ENCODE results near the gene NVL.
"Not testable (repeated sequence)": the region's sequence is repeated elsewhere in the genome, so short reads cannot be mapped to it uniquely, and the experiment has no call there.

NVL gene

DNA sequence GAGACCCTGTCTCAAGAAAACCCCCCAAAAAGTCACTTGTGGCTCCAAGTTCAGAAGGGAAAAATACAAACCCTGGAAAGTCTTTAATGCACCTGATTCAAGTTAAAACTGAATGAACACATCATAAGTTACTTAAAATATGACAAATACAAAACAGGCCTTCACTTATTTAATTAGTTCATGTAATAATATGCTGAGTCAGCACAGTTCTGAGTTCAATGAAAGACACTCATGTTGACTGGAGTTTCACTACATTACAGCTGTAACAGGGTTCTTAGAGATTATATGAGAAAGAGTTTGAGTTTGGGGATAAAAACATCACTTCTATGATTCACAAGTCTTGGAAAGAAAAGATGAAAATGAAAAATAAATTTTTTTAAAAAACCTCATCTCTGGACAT, 96.0 kb downstream of the NVL start:
- DNase-seq (ENCODE audit: low spot score) = no peak

DNA sequence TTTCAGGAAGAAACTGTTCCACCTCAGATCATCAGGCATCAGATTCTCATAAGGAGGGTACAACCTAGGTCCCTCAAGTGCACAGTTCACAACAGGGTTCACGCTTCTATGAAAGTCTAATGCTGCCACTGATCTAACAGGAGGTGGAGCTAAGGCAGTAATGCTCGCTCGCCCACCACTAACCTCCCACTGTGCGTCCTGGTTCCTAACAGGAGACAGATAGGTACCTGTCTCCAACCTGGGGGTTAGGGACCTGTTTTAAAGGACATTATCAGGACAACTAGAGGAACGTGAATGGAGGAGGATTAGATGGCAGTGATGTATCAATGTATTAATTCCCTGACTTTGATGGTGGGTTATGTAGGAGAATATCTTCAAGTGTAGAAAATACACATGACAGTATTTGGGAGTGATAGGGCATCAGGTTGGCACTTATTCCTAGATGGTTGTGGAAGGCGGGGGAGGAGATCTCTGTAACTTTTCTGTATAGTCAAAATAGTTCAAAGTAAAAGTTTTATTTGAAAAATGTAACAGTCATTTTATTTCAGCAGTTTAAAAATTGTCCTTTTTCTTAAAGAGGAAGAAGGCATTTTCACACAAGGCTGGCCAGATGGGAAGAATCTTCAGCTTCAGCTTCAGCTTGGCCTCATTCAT, 103.0 kb downstream of the NVL start:
- no peak for DNase-seq (ENCODE audit: low spot score)

DNA sequence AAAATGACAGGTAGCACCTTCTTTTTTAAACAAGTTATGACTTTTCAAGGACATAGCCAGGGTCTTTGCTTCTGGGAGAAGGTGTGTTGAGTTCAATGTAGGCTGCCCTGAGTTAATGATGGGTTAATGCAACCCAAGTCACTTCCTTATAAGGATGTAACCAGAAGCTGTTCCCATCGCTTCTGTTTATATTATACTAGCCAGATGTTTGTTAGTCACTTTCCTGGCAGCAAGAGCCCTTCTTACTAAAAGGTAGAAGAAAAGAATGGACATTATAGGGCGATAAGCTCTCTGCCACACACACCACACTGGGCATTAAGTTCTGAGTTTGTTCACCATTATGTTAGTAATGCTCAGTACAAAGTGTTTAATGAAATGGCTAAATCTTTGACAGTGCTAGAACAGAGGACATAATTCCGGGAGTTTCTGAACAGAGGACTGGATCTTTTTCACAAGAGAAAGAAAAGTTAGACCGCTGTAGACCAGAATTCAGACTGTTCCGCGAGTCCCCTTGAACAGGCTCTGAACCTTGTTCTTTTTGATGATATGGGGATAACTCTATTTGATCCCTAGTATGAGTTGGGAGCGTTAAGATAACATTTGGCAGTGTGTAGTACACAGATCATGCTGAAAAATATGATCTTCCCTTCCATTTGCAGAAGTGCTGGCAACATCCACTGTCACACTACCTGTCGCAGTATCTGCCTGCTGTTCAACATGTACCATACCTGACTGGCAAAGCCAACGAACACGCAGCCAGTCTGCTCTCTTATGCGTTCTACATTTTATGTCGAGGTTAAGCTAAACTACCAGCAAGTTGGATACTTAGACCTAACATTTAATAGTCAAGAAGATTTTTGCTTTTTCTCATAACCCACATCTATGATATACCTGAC, 105.9 kb downstream of the NVL start:
- no peak for DNase-seq (ENCODE audit: low spot score)

DNA sequence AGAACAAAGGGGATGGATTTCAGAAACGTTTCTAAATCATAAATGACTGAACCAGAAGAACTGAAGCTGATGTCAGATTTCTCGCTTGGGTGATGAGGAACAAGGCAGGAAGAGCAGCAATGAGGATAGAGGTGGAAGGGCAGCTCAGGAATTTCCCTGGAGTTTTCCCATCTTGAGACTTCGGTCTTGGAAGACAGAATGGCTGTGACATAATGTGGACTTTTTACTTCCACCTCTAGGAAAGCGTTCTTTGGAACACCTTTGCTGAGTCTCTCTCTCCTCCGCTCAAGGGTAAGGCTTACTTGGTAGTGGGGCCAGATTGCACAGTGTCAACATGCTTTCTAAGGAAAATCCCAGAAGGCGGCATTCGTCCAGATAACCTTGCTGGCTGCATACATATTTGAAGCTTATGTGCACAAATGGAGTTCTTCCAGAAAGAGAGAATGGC, 110.3 kb downstream of the NVL start:
- no peak for DNase-seq (ENCODE audit: low spot score)

DNA sequence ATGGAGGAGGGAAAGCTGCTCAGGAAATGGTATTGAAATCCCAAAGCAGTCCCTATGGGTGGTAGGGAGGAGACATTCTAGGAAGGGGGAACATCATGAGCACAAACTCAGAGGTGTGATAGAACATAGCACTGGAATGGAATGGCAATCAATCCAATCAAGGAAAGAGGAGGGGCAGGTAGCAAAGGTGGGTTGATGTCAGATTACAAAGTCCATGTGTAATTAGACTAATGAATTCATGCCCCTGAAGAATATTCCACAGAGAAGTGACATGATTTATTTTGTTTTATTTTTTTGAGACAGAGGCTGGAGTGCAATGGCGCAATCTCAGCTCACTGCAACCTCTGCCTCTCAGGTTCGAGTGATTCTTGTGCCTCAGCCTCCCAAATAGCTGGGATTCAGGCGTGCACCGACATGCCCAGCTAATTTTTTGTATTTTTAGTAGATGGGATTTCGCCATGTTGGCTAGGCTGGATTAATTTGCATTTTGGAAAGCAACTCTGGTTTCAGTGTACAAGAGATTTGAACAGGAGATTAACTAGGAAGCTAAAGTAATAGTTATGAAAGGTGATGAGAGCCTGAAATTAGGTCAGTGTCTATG, 110.9 kb downstream of the NVL start:
- no peak for DNase-seq (ENCODE audit: low spot score)

DNA sequence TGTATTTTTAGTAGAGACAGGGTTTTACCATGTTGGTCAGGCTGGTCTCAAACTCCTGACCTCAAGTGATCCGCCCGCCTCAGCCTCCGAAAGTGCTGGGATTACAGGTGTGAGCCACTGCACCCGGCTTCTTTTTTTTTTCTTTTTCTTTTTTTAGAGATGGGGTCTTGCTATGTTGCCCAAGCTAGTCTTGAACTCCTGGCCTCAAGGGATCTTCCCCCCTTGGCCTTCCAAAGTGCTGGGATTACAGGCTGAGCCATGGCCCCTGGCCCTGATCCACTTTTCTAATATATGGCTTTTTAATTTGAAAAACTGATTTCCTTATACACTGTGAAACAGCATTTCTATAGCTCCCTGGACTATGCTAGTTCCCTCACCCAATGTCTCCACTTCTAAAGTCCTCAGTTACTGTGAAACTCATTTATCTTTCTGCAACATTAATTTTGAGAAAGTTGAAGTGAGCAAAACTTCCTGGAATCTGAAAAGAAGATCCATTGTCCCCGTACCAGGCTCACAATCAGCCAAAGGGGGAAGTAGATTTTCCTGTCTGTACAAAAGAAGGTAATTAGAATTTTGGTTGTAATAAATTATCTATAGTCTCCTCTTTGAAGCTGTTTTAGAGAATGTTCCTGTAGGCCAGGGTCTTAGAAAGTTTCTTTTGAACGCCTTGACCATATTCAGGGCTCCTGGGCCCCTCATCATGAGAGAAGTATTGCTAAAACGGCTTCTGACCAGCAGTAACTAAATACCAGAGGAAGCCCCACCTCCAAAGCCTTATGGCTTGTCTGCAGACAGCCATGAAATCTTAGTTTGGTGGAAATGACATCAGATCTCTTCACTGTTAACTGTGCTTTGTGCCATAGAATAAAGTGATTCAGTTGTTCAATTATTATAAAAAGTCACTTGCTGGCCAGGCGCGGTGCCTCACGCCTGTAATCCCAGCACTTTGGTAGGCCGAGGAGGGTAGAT, 112.0 kb downstream of the NVL start:
- no peak for DNase-seq (ENCODE audit: low spot score)

DNA sequence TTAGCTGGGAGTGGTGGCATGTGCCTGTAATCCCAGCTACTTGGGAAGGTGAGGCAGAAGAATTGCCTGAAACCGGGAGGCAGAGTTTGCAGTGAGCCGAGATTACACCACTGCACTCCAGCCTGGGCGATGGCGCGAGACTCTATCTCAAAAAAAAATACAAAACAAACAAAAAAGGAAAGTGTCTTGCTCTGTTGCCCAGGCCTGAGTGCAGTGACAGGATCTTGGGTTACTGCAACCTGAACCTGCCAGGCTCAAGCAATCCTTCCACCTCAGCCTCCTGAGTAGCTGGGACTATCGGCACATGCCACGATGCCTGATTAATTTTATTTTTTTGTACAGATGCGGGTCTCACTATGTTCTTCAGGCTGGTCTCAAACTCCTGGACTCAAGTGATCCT, 113.6 kb downstream of the NVL start:
- DNase-seq (ENCODE audit: low spot score) = no peak

DNA sequence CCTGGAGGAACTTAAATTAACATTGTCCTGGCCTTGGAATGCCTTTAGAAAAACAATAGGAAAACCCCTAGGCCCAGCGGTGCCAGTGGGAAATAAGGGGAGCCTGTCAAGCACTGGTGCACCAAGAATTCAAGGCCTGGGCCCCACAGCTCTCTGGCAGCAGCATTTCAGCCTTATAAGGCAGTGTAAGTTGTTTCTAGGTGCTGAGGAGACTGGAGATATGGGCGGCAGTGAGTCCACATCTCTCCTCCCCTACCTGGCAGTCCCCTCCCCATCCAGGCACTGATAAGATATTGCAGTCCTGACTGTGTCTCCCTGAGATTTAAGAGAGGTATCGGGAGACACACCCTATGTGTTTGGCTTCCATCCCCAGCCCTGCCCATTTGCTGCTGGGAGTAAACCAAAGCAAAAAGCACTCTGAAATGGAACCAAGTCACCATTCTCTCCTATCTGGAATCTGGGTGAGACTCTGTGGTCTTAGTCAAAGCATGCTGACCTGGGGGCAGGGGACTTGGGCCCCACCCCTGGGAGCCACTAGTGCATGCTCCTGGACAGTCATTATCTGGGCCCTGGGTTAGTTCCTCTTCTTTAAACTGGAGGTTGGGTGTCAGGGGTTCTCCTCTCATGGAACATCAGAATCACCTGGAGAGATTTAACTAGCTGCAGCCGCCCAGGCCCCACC, 116.4 kb downstream of the NVL start:
- no peak for DNase-seq (ENCODE audit: low spot score)

DNA sequence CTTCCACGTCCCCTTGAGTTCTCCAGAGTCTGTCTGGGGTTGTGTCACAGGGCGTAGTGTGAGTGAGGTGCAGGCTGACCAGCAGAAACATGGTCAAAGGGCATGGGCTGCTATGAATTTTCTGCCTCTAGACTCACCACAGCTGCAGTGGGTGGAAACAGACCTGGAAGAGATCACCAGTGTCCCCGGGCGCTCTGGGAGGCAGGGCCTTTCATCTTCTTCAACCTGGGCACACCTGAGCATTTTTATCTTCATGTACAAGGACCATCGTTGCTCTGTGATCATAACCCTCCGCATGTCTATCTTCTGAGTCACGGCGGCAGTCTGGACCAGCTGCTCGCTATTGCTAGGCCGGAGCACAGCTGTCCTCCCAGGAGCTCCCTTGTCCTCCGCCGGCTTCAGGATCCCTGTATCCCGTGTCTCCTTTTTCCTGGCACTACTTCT, 117.3 kb downstream of the NVL start:
- no peak for DNase-seq (ENCODE audit: low spot score)

DNA sequence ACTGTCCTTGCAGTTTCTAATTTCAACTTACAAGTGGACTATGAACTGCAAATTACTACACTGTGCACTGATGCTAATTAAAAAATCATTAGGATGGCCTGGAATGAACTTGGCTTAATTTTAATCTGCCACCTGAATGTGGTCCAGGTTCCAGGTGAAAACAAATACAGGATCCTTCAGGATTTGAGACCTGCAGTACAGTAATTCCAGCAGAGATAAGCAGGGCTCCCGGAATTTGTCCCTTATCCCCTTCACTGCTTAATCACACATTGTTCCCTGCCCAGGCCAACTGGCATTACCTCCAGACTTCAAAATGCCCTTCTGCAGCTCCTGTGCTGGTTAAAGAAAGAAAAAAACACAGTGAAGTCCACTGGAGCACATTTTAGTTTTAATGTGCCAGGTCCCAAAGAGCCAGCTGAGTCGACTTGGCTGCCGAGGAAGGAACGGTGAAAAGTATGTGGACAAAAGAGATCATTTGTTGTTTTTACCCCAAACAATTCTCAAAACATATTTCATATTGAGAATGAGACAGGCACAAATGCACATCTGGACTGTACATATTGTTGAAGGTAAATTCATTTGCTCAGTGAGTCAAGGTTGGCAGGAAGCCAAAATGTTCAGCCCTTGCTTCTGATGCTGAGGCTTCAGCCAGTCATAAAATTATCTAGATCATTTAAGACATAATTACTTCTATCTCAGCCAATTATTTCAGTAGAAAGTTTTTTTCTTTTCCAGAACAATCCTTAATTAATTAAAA, 118.6 kb downstream of the NVL start:
- DNase-seq (ENCODE audit: low spot score) = peak; percentile 11

DNA sequence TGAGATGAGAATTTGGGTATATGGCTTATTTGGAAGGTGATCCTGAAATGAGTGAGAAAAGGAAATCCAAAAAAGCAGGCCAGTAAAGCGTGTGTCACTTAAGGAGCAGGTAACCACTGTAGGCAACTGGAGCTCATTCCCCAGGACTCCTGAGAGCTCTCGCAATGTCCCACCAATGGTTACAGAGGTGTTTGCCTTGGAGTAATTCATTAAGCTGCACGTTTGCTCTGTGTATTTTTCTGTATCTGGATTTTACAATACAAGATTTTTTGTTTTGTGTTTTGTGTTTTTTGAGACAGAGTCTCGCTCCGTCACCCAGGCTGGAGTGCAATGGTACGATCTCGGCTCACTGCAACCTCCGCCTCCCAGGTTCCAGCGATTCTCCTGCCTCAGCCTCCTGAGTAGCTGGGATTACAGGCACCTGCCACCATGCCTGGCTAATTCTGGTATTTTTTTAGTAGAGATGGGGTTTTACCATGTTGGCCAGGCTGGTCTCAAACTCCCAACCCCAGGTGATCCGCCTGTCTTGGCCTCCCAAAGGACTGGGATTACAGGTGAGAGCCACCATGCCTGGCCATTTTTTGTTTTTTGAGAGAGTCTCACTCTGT, 123.9 kb downstream of the NVL start:
- DNase-seq (ENCODE audit: low spot score) = not testable (repeated sequence)

DNA sequence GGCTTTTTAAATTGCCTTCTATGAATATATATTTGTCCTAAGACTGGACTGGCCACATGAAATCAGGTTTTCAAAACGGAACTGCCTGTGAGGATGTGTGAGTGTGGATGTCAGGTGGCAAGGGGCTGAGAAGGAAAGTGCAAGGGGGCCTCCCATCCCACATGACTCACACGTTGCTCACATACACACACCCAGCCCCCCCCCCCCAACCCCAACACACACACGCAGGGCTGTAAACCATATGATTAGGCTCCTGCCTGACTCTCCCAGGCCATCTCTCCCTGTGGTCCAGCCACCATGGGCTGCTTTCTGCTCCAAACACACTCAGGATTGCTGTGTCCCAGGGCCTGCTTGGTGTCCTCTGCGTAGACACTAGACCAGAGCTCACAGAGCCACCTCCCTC, 124.5 kb downstream of the NVL start:
- DNase-seq (ENCODE audit: low spot score) = peak; percentile 41

DNA sequence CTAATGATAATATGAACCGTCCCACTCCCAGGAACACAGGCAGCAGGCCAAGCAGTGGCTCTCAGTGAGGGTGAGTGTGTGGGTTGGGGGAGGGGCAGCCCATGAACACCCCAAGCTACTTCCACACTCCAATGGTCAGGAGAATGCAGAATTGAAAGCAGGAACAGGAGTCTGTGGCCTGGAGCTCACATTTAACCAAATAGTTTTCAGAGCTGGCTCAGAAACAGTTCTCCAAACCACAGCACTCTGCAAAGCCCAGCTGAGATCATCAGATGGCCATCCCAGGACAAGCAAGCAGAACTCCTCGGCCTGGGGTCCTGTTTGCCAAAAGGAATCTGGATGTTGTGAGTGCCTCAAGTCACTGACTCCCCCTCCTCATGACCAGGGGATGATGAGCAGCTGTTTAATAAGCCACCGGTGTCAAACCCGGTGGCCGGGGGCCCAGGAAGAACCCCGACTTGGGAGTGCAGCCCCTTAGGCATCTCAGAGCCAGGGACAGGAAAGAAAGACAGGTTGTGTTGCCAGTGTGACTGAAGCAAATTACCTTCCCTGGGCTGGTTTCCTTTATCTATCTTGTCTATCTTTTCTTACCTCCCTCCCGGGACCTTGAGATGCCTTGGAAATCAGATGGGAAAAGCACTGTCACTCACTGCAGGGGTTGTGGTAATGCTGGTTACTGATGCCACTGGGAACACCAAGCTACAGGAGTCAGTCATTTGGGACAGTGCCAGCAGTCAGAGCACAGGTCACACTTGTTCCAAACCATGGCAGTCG, 126.5 kb downstream of the NVL start:
- DNase-seq (ENCODE audit: low spot score) = no peak

DNA sequence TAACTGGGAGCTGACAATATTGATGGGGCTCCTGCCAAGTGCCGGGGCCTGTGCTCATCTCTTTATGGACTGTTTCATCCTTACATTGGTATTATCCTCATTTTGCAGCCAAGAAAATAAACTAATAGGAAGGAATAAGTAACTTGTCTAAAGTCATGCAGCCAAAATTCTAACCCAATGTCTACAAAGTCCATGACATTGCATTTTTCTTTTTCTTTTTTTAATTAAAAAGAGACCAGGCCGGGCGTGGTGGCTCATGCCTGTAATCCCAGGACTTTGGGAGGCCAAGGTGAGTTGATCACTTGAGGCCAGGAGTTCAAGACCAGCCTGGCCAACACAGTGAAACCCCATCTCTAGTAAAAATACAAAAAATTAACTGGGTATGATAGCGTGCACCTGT, 128.1 kb downstream of the NVL start:
- no peak for DNase-seq (ENCODE audit: low spot score)

DNA sequence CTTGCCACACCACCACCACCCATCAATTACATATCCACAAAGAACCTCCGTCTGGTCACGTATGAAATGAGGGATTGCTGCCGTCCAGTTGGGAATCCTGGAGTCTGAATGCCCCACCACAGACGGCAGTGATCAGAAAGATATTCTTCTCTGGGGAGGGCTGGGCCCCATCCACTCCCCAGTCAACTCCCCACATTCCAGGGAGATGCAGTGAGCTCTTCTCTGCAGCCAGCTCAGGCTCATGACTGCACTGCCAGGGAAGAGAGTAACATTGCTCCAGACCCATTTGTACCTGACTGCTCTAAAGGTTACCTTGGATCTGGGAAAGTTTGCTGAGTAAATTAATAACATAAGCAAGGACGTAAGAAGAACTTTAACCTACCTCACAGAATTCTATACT, 128.6 kb downstream of the NVL start:
- DNase-seq (ENCODE audit: low spot score) = no peak

DNA sequence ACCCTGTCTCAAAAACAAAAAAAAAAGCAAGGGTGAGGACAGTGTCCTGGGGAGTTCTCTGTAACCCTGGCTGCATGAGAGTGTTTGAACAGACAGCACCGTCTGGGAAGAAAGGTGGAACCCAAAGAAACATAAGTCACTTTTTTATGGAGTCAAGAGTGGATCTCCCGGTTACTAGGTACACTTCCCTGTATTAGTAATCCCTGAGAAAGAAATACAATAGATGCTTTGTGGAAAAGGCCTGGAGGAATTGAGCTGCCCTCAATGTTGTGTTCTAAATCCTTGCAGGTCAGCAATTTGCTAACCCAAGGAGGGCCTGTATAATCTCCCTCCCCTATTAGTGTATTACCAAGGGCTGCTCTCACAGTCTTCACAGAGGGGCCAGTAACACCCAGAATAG, 130.3 kb downstream of the NVL start:
- no peak for DNase-seq (ENCODE audit: low spot score)

DNA sequence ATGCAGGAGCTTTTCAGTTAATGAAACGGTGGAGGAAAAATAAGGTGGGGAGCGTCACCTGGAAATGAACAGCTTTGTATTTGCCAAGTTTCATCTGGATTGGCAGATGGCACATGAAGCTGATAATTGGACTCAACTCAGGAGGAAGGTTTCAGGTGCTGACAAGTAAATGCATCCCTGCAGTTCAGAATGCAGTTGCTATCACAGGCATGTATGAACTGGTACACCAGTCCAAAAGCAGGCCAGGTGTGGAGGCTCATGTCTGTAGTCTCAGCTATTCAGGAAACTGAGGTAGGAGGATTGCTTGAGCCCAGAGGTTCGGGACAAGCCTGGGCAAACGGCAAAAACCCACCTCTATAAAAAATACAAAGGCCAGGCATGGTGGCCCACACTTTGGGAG, 131.4 kb downstream of the NVL start:
- DNase-seq (ENCODE audit: low spot score) = no peak

DNA sequence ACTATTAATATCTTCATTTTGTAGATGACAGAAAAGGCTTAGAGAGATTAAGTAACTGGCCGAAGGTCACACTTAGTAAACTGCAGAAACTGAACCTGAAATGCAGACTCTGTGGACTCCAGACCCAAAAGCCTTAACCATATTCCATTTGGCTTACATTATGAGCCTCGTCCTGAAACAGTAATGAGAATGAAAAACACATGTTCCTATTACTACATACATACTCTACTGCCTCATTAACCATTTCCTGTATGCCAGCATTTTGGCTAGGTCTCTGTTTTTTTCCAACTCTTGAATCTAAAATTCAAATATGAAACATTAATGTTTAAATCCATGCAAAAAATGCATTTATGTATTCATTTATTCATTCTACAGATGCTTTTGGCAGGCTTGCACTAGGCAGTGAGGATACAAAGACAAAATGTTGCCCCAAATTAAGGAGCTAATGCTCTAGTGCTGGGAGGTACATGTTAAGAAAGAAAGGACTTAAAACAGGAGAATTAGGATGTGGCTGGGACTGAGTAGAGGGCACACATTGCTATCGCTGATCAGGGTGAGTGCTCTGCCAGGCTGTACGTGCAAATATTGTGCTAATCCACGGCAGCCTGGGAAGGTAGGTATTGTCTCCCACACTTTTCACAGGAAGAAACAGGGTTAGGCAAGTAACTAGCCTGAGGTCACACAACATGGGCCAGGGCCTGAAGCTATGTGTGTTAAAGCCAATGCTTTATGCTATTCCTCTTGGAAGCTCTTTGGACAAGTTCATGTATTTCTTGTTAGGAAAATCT, 133.0 kb downstream of the NVL start:
- no peak for DNase-seq (ENCODE audit: low spot score)
